Measurements from ENCODE around the gene MAP3K6. TPM values are rescaled to one million over a fixed set of nuclear protein-coding genes. Genes with fewer than 3 reads are reported as not detected.
"Not testable (repeated sequence)": the region's sequence is repeated elsewhere in the genome, so short reads cannot be mapped to it uniquely, and the experiment has no call there.

MAP3K6 gene
- total and polyA plus RNA-seq, 9 donors = 5.1 to 45.9 (median 16.6) TPM

DNA sequence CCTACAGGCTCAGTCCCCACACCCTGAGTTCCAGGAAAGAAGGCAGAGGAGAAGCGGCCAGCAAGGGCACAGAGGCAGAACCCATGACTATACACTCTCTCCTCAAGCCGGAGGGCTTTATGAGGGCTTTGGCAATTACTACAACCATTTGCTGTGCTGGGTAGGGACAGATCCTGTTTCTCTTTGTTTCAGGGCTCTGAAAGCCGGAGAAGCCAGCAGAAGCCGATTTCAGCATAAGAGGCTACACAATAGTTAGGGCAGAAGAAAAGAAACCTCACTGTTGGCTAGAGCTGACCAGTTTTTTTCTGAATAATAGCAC is 39.6 kb upstream of the MAP3K6 start:
- DNase-seq = no peak
- H3K36me3 ChIP-seq = no peaks in the 10 kb centered on the region
- 66 to 81% (median 80%) methylated on average over 4 of the region's 4 CpGs for WGBS, 3 donors
- intact Hi-C loops (cut with DNase I) = loop anchor here in 1 of 4 donors (10.0 kb wide), 1 partner anchor 258 kb away; no protein-coding TSS in a partner anchor
- TF ChIP-seq EP300 (IDR thresholded peaks at IDR 0.05) (no peak), POLR2A (IDR thresholded peaks at IDR 0.05) (no peak), CTCF (IDR thresholded peaks at IDR 0.05) (no peak)
- H3K4me3 ChIP-seq = no peak overlapping the region
- peaks cover 6% of the 10 kb centered on the region for H3K4me1 ChIP-seq (ENCODE audit: insufficient read depth)
- H3K27me3 ChIP-seq = no peaks in the 10 kb centered on the region
- H3K9me3 ChIP-seq = no peaks in the 10 kb centered on the region
- H3K27ac ChIP-seq = peak overlapping the region in 1 of 2 donors; percentile 7

GRCh38 chr1:27405598-27406361 is 39.0 kb upstream of the MAP3K6 start:
- peak overlapping the region in 1 of 2 donors; percentile 7 for H3K27ac ChIP-seq
- not testable (repeated sequence) for H3K36me3 ChIP-seq; DNase-seq; H3K27me3 ChIP-seq; H3K4me1 ChIP-seq (ENCODE audit: insufficient read depth); H3K4me3 ChIP-seq; H3K9me3 ChIP-seq
- 60 to 73% (median 66%) methylated on average over 10 to 18 of the region's 18 CpGs for WGBS, 3 donors
- intact Hi-C loops (cut with DNase I) = loop anchor here in 1 of 4 donors (10.0 kb wide), 1 partner anchor 259 kb away; no protein-coding TSS in a partner anchor

DNA sequence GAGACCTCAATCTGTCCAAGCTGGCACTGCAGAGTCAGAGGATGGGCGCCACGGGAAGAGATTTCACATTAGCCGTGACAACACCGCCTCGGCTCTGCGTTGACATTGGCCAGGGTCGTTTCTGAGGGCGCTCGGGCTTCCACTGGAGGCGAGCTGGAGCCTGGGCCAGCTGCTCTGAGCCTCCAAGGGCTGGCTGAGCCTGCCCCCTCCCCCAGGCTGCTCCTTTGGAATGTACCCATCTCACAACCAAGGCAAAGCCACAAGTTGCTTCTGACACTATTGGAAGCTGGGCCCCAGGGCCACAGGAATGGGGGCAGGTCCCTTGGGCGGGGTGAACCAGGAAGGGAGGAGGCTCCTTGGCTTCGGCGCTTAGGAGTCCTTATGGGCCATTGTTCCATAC is 38.3 kb upstream of the MAP3K6 start:
- WGBS, 3 donors = 72 to 78% (median 75%) methylated on average over 13 of the region's 13 CpGs
- H3K9me3 ChIP-seq = no peaks in the 10 kb centered on the region
- no peak for DNase-seq
- no peak overlapping the region for H3K27ac ChIP-seq
- peaks cover 6% of the 10 kb centered on the region for H3K4me1 ChIP-seq (ENCODE audit: insufficient read depth)
- H3K27me3 ChIP-seq = no peaks in the 10 kb centered on the region
- no peak for TF ChIP-seq POLR2A (IDR thresholded peaks at IDR 0.05)
- TF ChIP-seq EP300 (IDR thresholded peaks at IDR 0.05) = no peak
- no peak for TF ChIP-seq CTCF (IDR thresholded peaks at IDR 0.05)
- no peaks in the 10 kb centered on the region for H3K36me3 ChIP-seq
- H3K4me3 ChIP-seq = no peak overlapping the region
- intact Hi-C loops (cut with DNase I) = loop anchor here in 1 of 4 donors (10.0 kb wide), 1 partner anchor 260 kb away; no protein-coding TSS in a partner anchor

DNA sequence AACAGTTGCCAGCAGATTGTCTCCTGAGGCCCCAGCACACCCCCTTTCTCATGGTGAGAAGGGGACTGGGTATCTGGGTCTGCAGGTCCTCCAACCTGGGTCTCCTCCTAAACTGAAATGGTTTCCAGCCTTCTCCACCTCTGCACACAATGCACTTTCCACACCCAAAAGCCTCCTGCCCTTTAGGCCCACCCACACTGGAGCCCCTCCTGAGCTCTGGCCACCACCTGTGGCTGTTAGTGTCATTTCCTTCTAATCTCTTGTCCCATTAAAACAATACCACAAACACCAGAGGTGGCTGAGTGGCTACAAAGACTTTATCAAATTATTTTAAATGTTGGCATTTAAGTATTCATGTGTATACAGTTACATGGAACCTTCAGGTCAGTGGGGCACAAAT is 37.2 kb upstream of the MAP3K6 start:
- intact Hi-C loops (cut with DNase I) = loop anchor here (5.0 to 10.0 kb wide), 2 partner anchors 203 to 261 kb away; no protein-coding TSS in a partner anchor
- no peaks in the 10 kb centered on the region for H3K9me3 ChIP-seq
- no peak for TF ChIP-seq POLR2A (IDR thresholded peaks at IDR 0.05)
- TF ChIP-seq CTCF (IDR thresholded peaks at IDR 0.05) = no peak
- TF ChIP-seq EP300 (IDR thresholded peaks at IDR 0.05) = no peak
- no peak for DNase-seq
- peak overlapping the region in 1 of 2 donors; percentile 55 for H3K27ac ChIP-seq
- no peaks in the 10 kb centered on the region for H3K36me3 ChIP-seq
- H3K4me3 ChIP-seq = no peak overlapping the region
- H3K4me1 ChIP-seq (ENCODE audit: insufficient read depth) = peaks cover 6% of the 10 kb centered on the region
- no peaks in the 10 kb centered on the region for H3K27me3 ChIP-seq

- peak; percentile 54 to 67 (median 60) for DNase-seq
- intact Hi-C loops (cut with DNase I) = loop anchor here (5.0 to 10.0 kb wide), 2 partner anchors 204 to 262 kb away; no protein-coding TSS in a partner anchor
- no peak overlapping the region for H3K4me3 ChIP-seq
- no peaks in the 10 kb centered on the region for H3K9me3 ChIP-seq
- H3K36me3 ChIP-seq = no peaks in the 10 kb centered on the region
- no peak for TF ChIP-seq EP300 (IDR thresholded peaks at IDR 0.05)
- TF ChIP-seq POLR2A (IDR thresholded peaks at IDR 0.05) = no peak
- TF ChIP-seq CTCF (IDR thresholded peaks at IDR 0.05) = peak in 1 of 3 donors; percentile 25
- H3K4me1 ChIP-seq (ENCODE audit: insufficient read depth) = peaks cover 6% of the 10 kb centered on the region
- WGBS, 3 donors = 39 to 56% (median 44%) methylated on average over 24 of the region's 24 CpGs
- peak overlapping the region in 1 of 2 donors; percentile 55 for H3K27ac ChIP-seq
- no peaks in the 10 kb centered on the region for H3K27me3 ChIP-seq
Measured at GRCh38 chr1:27403065-27403726, 36.4 kb upstream of the MAP3K6 start.

All from ovary (tissue), 9 donors.